Esophagus squamous epithelium (tissue), 4 donors: ENCODE results near the gene PIK3CB.

Experiments
- CTCF ChIP-seq, 6 experiments: fragments of 450-650 bp in 4 of 6; fragments of 200-600 bp in 2 of 6; sonication (generic) in 2 of 6; IDR thresholded peaks; one replicate each; pipeline ENCODE4 v1.5.1; 2016 to 2019; ENCODE audit warnings: antibody characterized with exemption in 6 of 6, mild to moderate bottlenecking in 4 of 6, moderate library complexity in 4 of 6
- POLR2A ChIP-seq, 4 donors: fragments of 450-650 bp; IDR thresholded peaks; one replicate each; pipeline ENCODE4 v1.6.1; 2017; ENCODE audit warnings: antibody characterized with exemption in 4 of 4, mild to moderate bottlenecking in 4 of 4, moderate library complexity in 3 of 4

GRCh38 chr3:138800248-138800647 is 34.5 kb downstream of the PIK3CB start:
- TF ChIP-seq CTCF (IDR thresholded peaks at IDR 0.05) = no peak
- TF ChIP-seq POLR2A (IDR thresholded peaks at IDR 0.05) = no peak
